HepG2 (cell line): ENCODE data around the gene EDC3. TPM values are rescaled to one million over a fixed set of nuclear protein-coding genes. Genes with fewer than 3 reads are reported as not detected.

Experiments used
- BORCS8-MEF2B ChIP-seq: sonication (generic); formaldehyde crosslinking; IDR thresholded peaks from 2 replicates; pipeline ENCODE4 v1.8.0; 2022; ENCODE audit warnings: mild to moderate bottlenecking, missing genetic modification reagents
- DR1 ChIP-seq: sonication (generic); formaldehyde crosslinking; IDR thresholded peaks from 2 replicates; pipeline ENCODE4 v1.8.0; 2021; ENCODE audit warnings: mild to moderate bottlenecking, missing genetic modification reagents, inconsistent platforms
- HNRNPLL ChIP-seq: fragments of 200-400 bp; formaldehyde crosslinking; IDR thresholded peaks from 2 replicates; pipeline ENCODE4 v1.6.1; 2017; ENCODE audit warnings: mild to moderate bottlenecking, low read depth, low read length; ENCODE audit not compliant: poor library complexity, severe bottlenecking
- POLR2AphosphoS5 ChIP-seq: IDR thresholded peaks from 2 replicates; pipeline ENCODE4 v1.6.1; 2012; ENCODE audit warnings: low read depth, low read length
- SIN3A ChIP-seq: IDR thresholded peaks from 2 replicates; pipeline ENCODE4 v1.6.1; 2011; ENCODE audit warnings: low read depth, mild to moderate bottlenecking, control low read depth, low read length, borderline replicate concordance
- STAT5B ChIP-seq: sonication (generic); formaldehyde crosslinking; IDR thresholded peaks from 2 replicates; pipeline ENCODE4 v1.4.0; 2020; ENCODE audit warnings: missing genetic modification reagents
- TSC22D2 ChIP-seq: sonication (generic); formaldehyde crosslinking; IDR thresholded peaks from 2 replicates; pipeline ENCODE4 v1.5.1; 2020; ENCODE audit warnings: missing genetic modification reagents, mild to moderate bottlenecking, borderline replicate concordance
- U2AF1 ChIP-seq: fragments of 200-400 bp; formaldehyde crosslinking; optimal IDR thresholded peaks from 2 replicates; pipeline ENCODE3; 2017; ENCODE audit warnings: mild to moderate bottlenecking, low read depth, low read length
- XRCC5 ChIP-seq: fragments of 200-400 bp; formaldehyde crosslinking; optimal IDR thresholded peaks from 2 replicates; pipeline ENCODE3; 2017; ENCODE audit warnings: mild to moderate bottlenecking, low read length
- YEATS2 ChIP-seq: sonication (generic); formaldehyde crosslinking; IDR thresholded peaks from 2 replicates; pipeline ENCODE4 v1.4.0; 2020; ENCODE audit warnings: missing genetic modification reagents, borderline replicate concordance
- ZNF224 ChIP-seq: sonication (generic); formaldehyde crosslinking; IDR thresholded peaks from 2 replicates; pipeline ENCODE4 v1.5.0; 2020; ENCODE audit warnings: mild to moderate bottlenecking, missing genetic modification reagents
- ZNF746 ChIP-seq: sonication (generic); formaldehyde crosslinking; IDR thresholded peaks from 2 replicates; pipeline ENCODE4 v1.8.0; 2022; ENCODE audit warnings: mild to moderate bottlenecking, missing genetic modification reagents
- polyA plus RNA-seq, 8 experiments: library from polyadenylated mRNA; depleted of rRNA in 3 of 8; stranded (reverse) in 7 of 8; unstranded in 1 of 8; fragments of >200 nt; fragmentation: Illumina TruSeq in 4 of 8; extraction: Trizol in 4 of 8; gene quantifications; 2 replicates each; pipeline versions ENCODE4 v1.2.1 to v1.2.3, GENCODE V29; 2011 to 2016; ENCODE audit warnings: low read depth in 4 of 8, missing spikeins in 1 of 8, mixed read lengths in 1 of 8; ENCODE audit not compliant: insufficient read depth in 1 of 8
- total RNA-seq, 5 experiments: library from RNA; depleted of rRNA; stranded (reverse); fragments of >200 nt; fragmentation: Illumina TruSeq; extraction: Trizol; gene quantifications; 2 replicates each; pipeline ENCODE4 v1.2.3, GENCODE V29; 2016; ENCODE audit warnings: low read depth in 1 of 5
- TF ChIP-seq, protein P1 (sequence below): sonication (generic); formaldehyde crosslinking; IDR thresholded peaks from 2 replicates; pipeline ENCODE4 v1.4.0; 2020; ENCODE audit warnings: missing genetic modification reagents, borderline replicate concordance
- TF ChIP-seq, protein P2 (sequence below): sonication (generic); formaldehyde crosslinking; IDR thresholded peaks from 2 replicates; pipeline ENCODE4 v1.4.0; 2020; ENCODE audit warnings: mild to moderate bottlenecking, missing genetic modification reagents, borderline replicate concordance
- TF ChIP-seq, protein P3 (sequence below): sonication (generic); formaldehyde crosslinking; IDR thresholded peaks from 2 replicates; pipeline ENCODE4 v1.5.0; 2020; ENCODE audit warnings: missing genetic modification reagents
- TF ChIP-seq, protein P4 (sequence below): sonication (generic); formaldehyde crosslinking; IDR thresholded peaks from 2 replicates; pipeline ENCODE4 v1.5.0; 2020; ENCODE audit warnings: missing genetic modification reagents

EDC3 gene
- total and polyA plus RNA-seq, 2 of the 13 experiments (the other 11 are each of a cell fraction or from before 2014, with no cell fraction given): 17.4 to 32.0 TPM

DNA sequence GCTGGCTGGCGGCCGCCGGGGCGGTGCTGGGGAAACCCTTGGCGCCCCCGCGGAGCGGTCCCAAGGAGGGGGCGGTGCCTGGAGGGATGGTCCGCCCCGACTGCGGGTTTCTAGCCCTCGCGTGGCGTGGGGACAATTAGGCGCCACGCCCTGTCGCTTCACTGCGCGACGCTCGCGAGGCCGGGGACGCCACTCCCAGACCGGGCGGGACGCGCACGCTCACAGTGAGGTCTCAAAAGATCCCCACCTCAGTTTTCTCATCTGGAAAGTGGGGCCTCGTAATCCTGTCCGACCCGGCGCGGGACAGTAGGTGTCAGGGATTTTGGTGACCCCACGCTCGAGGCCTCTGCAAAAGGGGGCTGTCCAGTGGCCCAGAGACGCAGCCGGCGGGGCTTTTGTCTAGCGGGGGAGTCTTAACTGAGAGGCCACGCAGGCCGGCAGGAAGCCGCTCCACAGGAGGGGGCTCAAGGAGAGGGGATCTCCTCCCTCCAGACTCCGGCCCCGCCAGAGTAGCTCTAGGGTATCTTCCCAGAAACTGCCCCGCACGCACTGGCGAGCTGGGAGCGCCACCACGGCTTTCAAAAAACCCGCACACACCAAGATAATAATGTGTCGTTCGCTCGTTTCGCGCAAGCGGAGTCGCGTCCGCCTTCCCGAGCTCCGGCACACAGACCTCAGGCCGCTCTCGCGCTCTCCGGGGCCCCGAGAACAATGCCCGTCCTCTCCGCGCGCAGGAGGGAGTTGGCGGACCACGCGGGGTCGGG, 80.9 kb downstream of the EDC3 start (continued):
- TF ChIP-seq, protein P1, sequence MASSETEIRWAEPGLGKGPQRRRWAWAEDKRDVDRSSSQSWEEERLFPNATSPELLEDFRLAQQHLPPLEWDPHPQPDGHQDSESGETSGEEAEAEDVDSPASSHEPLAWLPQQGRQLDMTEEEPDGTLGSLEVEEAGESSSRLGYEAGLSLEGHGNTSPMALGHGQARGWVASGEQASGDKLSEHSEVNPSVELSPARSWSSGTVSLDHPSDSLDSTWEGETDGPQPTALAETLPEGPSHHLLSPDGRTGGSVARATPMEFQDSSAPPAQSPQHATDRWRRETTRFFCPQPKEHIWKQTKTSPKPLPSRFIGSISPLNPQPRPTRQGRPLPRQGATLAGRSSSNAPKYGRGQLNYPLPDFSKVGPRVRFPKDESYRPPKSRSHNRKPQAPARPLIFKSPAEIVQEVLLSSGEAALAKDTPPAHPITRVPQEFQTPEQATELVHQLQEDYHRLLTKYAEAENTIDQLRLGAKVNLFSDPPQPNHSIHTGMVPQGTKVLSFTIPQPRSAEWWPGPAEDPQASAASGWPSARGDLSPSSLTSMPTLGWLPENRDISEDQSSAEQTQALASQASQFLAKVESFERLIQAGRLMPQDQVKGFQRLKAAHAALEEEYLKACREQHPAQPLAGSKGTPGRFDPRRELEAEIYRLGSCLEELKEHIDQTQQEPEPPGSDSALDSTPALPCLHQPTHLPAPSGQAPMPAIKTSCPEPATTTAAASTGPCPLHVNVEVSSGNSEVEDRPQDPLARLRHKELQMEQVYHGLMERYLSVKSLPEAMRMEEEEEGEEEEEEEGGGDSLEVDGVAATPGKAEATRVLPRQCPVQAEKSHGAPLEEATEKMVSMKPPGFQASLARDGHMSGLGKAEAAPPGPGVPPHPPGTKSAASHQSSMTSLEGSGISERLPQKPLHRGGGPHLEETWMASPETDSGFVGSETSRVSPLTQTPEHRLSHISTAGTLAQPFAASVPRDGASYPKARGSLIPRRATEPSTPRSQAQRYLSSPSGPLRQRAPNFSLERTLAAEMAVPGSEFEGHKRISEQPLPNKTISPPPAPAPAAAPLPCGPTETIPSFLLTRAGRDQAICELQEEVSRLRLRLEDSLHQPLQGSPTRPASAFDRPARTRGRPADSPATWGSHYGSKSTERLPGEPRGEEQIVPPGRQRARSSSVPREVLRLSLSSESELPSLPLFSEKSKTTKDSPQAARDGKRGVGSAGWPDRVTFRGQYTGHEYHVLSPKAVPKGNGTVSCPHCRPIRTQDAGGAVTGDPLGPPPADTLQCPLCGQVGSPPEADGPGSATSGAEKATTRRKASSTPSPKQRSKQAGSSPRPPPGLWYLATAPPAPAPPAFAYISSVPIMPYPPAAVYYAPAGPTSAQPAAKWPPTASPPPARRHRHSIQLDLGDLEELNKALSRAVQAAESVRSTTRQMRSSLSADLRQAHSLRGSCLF (CRISPR knock-in tag): 0 out of 2 replicates have a peak, but pooled peaks have one; percentile 3
- no peak for TF ChIP-seq ZNF746 (CRISPR knock-in tag)
- no peak for TF ChIP-seq STAT5B (CRISPR knock-in tag)
- no peak for TF ChIP-seq DR1 (CRISPR knock-in tag)
- no peak for TF ChIP-seq U2AF1
- no peak; the same call in 1 of the 2 replicates for TF ChIP-seq POLR2AphosphoS5
- TF ChIP-seq, protein P2, sequence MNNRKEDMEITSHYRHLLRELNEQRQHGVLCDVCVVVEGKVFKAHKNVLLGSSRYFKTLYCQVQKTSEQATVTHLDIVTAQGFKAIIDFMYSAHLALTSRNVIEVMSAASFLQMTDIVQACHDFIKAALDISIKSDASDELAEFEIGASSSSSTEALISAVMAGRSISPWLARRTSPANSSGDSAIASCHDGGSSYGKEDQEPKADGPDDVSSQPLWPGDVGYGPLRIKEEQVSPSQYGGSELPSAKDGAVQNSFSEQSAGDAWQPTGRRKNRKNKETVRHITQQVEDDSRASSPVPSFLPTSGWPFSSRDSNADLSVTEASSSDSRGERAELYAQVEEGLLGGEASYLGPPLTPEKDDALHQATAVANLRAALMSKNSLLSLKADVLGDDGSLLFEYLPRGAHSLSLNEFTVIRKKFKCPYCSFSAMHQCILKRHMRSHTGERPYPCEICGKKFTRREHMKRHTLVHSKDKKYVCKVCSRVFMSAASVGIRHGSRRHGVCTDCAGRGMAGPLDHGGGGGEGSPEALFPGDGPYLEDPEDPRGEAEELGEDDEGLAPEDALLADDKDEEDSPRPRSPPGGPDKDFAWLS: peak; percentile 31; the same call in 1 of the 2 replicates
- no peak for TF ChIP-seq XRCC5
- no peak; the same call in 1 of the 2 replicates for TF ChIP-seq TSC22D2
- TF ChIP-seq, protein P3, sequence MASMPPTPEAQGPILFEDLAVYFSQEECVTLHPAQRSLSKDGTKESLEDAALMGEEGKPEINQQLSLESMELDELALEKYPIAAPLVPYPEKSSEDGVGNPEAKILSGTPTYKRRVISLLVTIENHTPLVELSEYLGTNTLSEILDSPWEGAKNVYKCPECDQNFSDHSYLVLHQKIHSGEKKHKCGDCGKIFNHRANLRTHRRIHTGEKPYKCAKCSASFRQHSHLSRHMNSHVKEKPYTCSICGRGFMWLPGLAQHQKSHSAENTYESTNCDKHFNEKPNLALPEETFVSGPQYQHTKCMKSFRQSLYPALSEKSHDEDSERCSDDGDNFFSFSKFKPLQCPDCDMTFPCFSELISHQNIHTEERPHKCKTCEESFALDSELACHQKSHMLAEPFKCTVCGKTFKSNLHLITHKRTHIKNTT (CRISPR knock-in tag): 0 out of 2 replicates have a peak, but pooled peaks have one; percentile 46
- no peak for TF ChIP-seq ZNF224 (CRISPR knock-in tag)
- TF ChIP-seq, protein P4, sequence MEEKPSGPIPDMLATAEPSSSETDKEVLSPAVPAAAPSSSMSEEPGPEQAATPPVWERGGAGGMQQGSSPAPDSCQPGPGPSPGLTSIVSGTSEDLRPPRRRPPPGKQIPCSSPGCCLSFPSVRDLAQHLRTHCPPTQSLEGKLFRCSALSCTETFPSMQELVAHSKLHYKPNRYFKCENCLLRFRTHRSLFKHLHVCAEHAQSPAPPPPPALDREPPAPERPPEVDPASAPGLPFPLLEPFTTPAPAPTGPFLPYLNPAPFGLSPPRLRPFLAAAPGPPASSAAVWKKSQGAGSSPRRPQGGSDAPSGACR: peak; percentile 77; the same call in 1 of the 2 replicates
- TF ChIP-seq SIN3A: no peak
- TF ChIP-seq HNRNPLL: peak; percentile 37
- no peak for TF ChIP-seq YEATS2 (CRISPR knock-in tag)
- no peak for TF ChIP-seq BORCS8-MEF2B
